Panc1 (cell line): ENCODE measurements around the gene LITAFD.

ENCODE experiments used
- CTCF ChIP-seq: fragments of 450-650 bp; IDR thresholded peaks from 2 replicates; pipeline ENCODE4 v1.5.1; 2017; ENCODE audit warnings: mild to moderate bottlenecking
- POLR2AphosphoS5 ChIP-seq: IDR thresholded peaks from 2 replicates; pipeline ENCODE4 v1.6.1; 2012; ENCODE audit warnings: mild to moderate bottlenecking, low read depth, low read length, moderate library complexity
- REST ChIP-seq, 2 experiments: IDR thresholded peaks; 2 replicates each; pipeline ENCODE4 v1.6.1; 2011 to 2012; ENCODE audit warnings: low read depth in 2 of 2, control low read depth in 1 of 2, low read length in 1 of 2, mild to moderate bottlenecking in 1 of 2, moderate library complexity in 1 of 2; ENCODE audit not compliant: insufficient read depth in 1 of 2
- SIN3A ChIP-seq: IDR thresholded peaks from 2 replicates; pipeline ENCODE4 v1.6.1; 2012; ENCODE audit warnings: low read depth, mild to moderate bottlenecking, low read length, moderate library complexity, borderline replicate concordance; ENCODE audit not compliant: insufficient read depth
- TCF7L2 ChIP-seq: IDR thresholded peaks from 2 replicates; pipeline ENCODE4 v1.6.1; 2011; ENCODE audit warnings: mild to moderate bottlenecking, low read depth, low read length, inconsistent platforms

- TF ChIP-seq SIN3A, result no peak
- no peak for TF ChIP-seq CTCF
- TF ChIP-seq TCF7L2, result no peak
- no peak for TF ChIP-seq POLR2AphosphoS5
- TF ChIP-seq REST (IDR thresholded peaks at IDR 0.05; ENCODE audit: insufficient read depth in 1 of 2, low read depth in 2 of 2, low read length in 1 of 2), result no peak
These were observed 16.6 kb downstream of the LITAFD start for GRCh38 chr16:8898660-8899318.
